K562 (cell line): Measurements from ENCODE around the gene GLUL. TPM values are rescaled to one million over a fixed set of nuclear protein-coding genes. Genes with fewer than 3 reads are reported as not detected.

ENCODE experiments used
- ARNT ChIP-seq, 2 experiments: fragments of 450-650 bp; IDR thresholded peaks; 2 replicates each; pipeline ENCODE4 v1.6.1; 2016; ENCODE audit warnings: mild to moderate bottlenecking in 1 of 2
- MECOM ChIP-seq: fragments of 250-450 bp; sonication (Bioruptor Pico); IDR thresholded peaks from 2 replicates; pipeline ENCODE4 v1.8.0; 2022; ENCODE audit warnings: inconsistent platforms
- MXI1 ChIP-seq: IDR thresholded peaks from 2 replicates; pipeline ENCODE4 v1.6.1; 2011; ENCODE audit warnings: low read depth, mild to moderate bottlenecking, improper control_type of control experiment, low read length
- NR2C2 ChIP-seq, 2 experiments: fragments of 200-800 bp in 1 of 2; sonication (Bioruptor generic) in 1 of 2; sonication (generic) in 1 of 2; formaldehyde crosslinking in 1 of 2; IDR thresholded peaks; 2 replicates each; pipeline versions ENCODE4 v1.6.1 to v1.8.0; 2016 to 2022; ENCODE audit warnings: mild to moderate bottlenecking in 1 of 2, missing compliant biosample characterization in 1 of 2, missing genetic modification characterization in 1 of 2, missing genetic modification reagents in 1 of 2
- PHF8 ChIP-seq: fragments of 200-600 bp; sonication (generic); IDR thresholded peaks from 2 replicates; pipeline ENCODE4 v1.6.1; 2012; ENCODE audit warnings: mixed run types, mild to moderate bottlenecking, inconsistent platforms, low read length, moderate library complexity, borderline replicate concordance
- TFAM ChIP-seq: fragments of 250-450 bp; sonication (Bioruptor Pico); conservative IDR thresholded peaks from 2 replicates; pipeline ENCODE4 v1.5.0; 2021; ENCODE audit warnings: mild to moderate bottlenecking, moderate library complexity
- YBX1 ChIP-seq: fragments of 450-650 bp; IDR thresholded peaks from 2 replicates; pipeline ENCODE4 v1.7.1; 2016; ENCODE audit warnings: mild to moderate bottlenecking
- ZBTB1 ChIP-seq: sonication (generic); formaldehyde crosslinking; IDR thresholded peaks from 2 replicates; pipeline ENCODE4 v1.8.1; 2023; ENCODE audit warnings: missing genetic modification reagents, low read depth, mild to moderate bottlenecking, borderline replicate concordance
- ZKSCAN8 ChIP-seq: fragments of 200-800 bp; sonication (Bioruptor generic); IDR thresholded peaks from 2 replicates; pipeline ENCODE4 v1.6.1; 2016; ENCODE audit warnings: missing genetic modification characterization, missing compliant biosample characterization
- ZNF121 ChIP-seq: sonication (generic); formaldehyde crosslinking; conservative IDR thresholded peaks from 2 replicates; pipeline ENCODE4 v1.8.0; 2022; ENCODE audit warnings: missing genetic modification reagents
- ZNF347 ChIP-seq: fragments of 450-650 bp; formaldehyde crosslinking; IDR thresholded peaks from 2 replicates; pipeline ENCODE4 v1.4.0; 2020; ENCODE audit warnings: low read depth, mild to moderate bottlenecking, moderate library complexity
- ZNF830 ChIP-seq: fragments of 250-450 bp; sonication (Bioruptor Pico); IDR thresholded peaks from 2 replicates; pipeline ENCODE4 v1.5.0; 2021; ENCODE audit warnings: mild to moderate bottlenecking
- polyA plus RNA-seq, 8 experiments: library from polyadenylated mRNA; depleted of rRNA in 4 of 8; stranded (reverse) in 5 of 8; unstranded in 3 of 8; fragments of >200 nt; fragmentation: Nextera tagmentation in 2 of 8; fragmentation: Illumina TruSeq in 1 of 8; extraction: Ambion mirVana in 2 of 8; extraction: Trizol in 1 of 8; gene quantifications; 2 replicates each; pipeline versions ENCODE4 v1.2.1 to v1.2.3, GENCODE V29; 2011 to 2014; ENCODE audit warnings: inconsistent platforms in 1 of 8, missing spikeins in 1 of 8
- total RNA-seq, 7 experiments: library from RNA; depleted of rRNA in 6 of 7; stranded (reverse); fragments of >200 nt in 6 of 7; fragmentation: Illumina TruSeq in 2 of 7; extraction: Trizol in 2 of 7; gene quantifications; 2 replicates each; pipeline versions ENCODE4 v1.2.1 to v1.2.3, GENCODE V29; 2011 to 2021; ENCODE audit warnings: low replicate concordance in 1 of 7
- TF ChIP-seq, protein P1 (sequence below): fragments of 450-650 bp; conservative IDR thresholded peaks from 2 replicates; pipeline ENCODE4 v1.6.1; 2016; ENCODE audit warnings: missing genetic modification characterization, low read depth, mild to moderate bottlenecking, control low read depth, missing compliant biosample characterization
- TF ChIP-seq, protein P2 (sequence below): fragments of 450-650 bp; IDR thresholded peaks from 2 replicates; pipeline ENCODE4 v1.6.1; 2016; ENCODE audit warnings: mild to moderate bottlenecking
- TF ChIP-seq, protein P3 (sequence below): fragments of 250-450 bp; sonication (Bioruptor Pico); IDR thresholded peaks from 2 replicates; pipeline ENCODE4 v1.4.0; 2020
- TF ChIP-seq, protein P4 (sequence below): fragments of 250-450 bp; sonication (Bioruptor Pico); IDR thresholded peaks from 2 replicates; pipeline ENCODE4 v1.8.0; 2021; ENCODE audit warnings: moderate library complexity, mild to moderate bottlenecking, inconsistent platforms

GLUL gene
- total and polyA plus RNA-seq, 9 of the 15 experiments (the other 6 are each of a cell fraction or from before 2014, with no cell fraction given), result 1,088 to 4,222 (median 1,338) TPM

DNA sequence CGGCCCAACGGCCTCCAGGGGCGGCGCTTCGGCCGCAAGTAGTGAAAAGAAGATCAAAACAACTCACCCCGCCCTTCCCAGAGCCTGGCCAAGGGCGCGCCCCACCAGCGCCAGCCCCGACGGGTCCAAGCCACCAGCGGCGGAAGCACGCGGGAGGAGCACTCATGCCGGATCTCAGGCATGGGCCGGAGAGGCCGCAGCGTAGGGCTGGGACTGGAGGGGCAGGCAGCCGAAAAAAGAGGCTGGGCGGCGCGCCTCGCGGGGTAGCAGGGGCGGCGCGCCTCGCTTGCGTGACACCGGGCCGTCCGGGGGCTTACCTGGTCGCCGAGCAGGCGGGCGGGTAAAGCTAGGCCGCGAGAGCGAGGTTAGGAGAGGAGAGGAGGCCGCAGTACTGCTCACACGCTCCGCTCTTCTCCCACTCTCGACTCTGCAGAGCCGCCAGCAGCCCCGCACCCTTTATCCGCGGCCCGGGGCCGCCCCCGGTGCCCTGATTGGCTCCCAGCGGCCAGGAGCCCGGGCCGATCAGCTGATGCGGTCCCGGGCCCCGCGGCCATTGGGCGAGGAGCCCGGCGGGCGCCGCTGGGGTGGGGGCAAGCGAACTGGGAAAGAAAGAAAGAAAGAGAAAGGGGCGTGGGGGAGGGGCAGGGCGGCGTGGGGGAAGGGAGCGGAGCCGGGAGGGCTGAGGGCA, at the start of gene GLUL (continued):
- TF ChIP-seq, protein P1, sequence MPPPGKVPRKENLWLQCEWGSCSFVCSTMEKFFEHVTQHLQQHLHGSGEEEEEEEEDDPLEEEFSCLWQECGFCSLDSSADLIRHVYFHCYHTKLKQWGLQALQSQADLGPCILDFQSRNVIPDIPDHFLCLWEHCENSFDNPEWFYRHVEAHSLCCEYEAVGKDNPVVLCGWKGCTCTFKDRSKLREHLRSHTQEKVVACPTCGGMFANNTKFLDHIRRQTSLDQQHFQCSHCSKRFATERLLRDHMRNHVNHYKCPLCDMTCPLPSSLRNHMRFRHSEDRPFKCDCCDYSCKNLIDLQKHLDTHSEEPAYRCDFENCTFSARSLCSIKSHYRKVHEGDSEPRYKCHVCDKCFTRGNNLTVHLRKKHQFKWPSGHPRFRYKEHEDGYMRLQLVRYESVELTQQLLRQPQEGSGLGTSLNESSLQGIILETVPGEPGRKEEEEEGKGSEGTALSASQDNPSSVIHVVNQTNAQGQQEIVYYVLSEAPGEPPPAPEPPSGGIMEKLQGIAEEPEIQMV (tag), result no peak
- TF ChIP-seq YBX1, result no peak
- TF ChIP-seq ZNF830 (CRISPR knock-in tag), result peak; percentile 91; the same call in 1 of the 2 replicates
- TF ChIP-seq PHF8, result peak; percentile 86
- TF ChIP-seq ARNT (IDR thresholded peaks at IDR 0.05), result no peak
- peak; percentile 44; the same call in 1 of the 2 replicates for TF ChIP-seq ZNF121 (CRISPR knock-in tag)
- TF ChIP-seq ZNF347 (CRISPR knock-in tag), result no peak
- peak; percentile 73; the same call in 1 of the 2 replicates for TF ChIP-seq ZBTB1 (CRISPR knock-in tag)
- TF ChIP-seq, protein P2, sequence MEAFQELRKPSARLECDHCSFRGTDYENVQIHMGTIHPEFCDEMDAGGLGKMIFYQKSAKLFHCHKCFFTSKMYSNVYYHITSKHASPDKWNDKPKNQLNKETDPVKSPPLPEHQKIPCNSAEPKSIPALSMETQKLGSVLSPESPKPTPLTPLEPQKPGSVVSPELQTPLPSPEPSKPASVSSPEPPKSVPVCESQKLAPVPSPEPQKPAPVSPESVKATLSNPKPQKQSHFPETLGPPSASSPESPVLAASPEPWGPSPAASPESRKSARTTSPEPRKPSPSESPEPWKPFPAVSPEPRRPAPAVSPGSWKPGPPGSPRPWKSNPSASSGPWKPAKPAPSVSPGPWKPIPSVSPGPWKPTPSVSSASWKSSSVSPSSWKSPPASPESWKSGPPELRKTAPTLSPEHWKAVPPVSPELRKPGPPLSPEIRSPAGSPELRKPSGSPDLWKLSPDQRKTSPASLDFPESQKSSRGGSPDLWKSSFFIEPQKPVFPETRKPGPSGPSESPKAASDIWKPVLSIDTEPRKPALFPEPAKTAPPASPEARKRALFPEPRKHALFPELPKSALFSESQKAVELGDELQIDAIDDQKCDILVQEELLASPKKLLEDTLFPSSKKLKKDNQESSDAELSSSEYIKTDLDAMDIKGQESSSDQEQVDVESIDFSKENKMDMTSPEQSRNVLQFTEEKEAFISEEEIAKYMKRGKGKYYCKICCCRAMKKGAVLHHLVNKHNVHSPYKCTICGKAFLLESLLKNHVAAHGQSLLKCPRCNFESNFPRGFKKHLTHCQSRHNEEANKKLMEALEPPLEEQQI, result no peak
- TF ChIP-seq, protein P3, sequence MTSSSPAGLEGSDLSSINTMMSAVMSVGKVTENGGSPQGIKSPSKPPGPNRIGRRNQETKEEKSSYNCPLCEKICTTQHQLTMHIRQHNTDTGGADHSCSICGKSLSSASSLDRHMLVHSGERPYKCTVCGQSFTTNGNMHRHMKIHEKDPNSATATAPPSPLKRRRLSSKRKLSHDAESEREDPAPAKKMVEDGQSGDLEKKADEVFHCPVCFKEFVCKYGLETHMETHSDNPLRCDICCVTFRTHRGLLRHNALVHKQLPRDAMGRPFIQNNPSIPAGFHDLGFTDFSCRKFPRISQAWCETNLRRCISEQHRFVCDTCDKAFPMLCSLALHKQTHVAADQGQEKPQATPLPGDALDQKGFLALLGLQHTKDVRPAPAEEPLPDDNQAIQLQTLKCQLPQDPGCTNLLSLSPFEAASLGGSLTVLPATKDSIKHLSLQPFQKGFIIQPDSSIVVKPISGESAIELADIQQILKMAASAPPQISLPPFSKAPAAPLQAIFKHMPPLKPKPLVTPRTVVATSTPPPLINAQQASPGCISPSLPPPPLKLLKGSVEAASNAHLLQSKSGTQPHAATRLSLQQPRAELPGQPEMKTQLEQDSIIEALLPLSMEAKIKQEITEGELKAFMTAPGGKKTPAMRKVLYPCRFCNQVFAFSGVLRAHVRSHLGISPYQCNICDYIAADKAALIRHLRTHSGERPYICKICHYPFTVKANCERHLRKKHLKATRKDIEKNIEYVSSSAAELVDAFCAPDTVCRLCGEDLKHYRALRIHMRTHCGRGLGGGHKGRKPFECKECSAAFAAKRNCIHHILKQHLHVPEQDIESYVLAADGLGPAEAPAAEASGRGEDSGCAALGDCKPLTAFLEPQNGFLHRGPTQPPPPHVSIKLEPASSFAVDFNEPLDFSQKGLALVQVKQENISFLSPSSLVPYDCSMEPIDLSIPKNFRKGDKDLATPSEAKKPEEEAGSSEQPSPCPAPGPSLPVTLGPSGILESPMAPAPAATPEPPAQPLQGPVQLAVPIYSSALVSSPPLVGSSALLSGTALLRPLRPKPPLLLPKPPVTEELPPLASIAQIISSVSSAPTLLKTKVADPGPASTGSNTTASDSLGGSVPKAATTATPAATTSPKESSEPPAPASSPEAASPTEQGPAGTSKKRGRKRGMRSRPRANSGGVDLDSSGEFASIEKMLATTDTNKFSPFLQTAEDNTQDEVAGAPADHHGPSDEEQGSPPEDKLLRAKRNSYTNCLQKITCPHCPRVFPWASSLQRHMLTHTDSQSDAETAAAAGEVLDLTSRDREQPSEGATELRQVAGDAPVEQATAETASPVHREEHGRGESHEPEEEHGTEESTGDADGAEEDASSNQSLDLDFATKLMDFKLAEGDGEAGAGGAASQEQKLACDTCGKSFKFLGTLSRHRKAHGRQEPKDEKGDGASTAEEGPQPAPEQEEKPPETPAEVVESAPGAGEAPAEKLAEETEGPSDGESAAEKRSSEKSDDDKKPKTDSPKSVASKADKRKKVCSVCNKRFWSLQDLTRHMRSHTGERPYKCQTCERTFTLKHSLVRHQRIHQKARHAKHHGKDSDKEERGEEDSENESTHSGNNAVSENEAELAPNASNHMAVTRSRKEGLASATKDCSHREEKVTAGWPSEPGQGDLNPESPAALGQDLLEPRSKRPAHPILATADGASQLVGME (CRISPR knock-in tag), result peak; percentile 45; the same call in 1 of the 2 replicates
- TF ChIP-seq NR2C2 (CRISPR knock-in tag; IDR thresholded peaks at IDR 0.05), result peak; percentile 30; the same call in 1 of the 2 replicates
- TF ChIP-seq NR2C2 (tag; IDR thresholded peaks at IDR 0.05), result peak; percentile 57
- TF ChIP-seq ZKSCAN8 (CRISPR knock-in tag), result no peak
- no peak for TF ChIP-seq TFAM (CRISPR knock-in tag)
- TF ChIP-seq, protein P4, sequence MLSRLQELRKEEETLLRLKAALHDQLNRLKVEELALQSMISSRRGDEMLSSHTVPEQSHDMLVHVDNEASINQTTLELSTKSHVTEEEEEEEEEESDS (CRISPR knock-in tag), result no peak
- TF ChIP-seq MXI1, result peak; percentile 15; the same call in 1 of the 2 replicates
- no peak for TF ChIP-seq MECOM (CRISPR knock-in tag)
